HG02759 (cell line): Measurements from ENCODE around the gene TNS1.
"Not testable (repeated sequence)": the region's sequence is repeated elsewhere in the genome, so short reads cannot be mapped to it uniquely, and the experiment has no call there.

Source experiments
- ATAC-seq: cut with Tn5 transposase; IDR thresholded peaks from one replicate; pipeline ENCODE4 v1.9.1; 2021; ENCODE audit warnings: mild to moderate bottlenecking, moderate library complexity; ENCODE audit not compliant: unreplicated experiment

The TNS1 gene

GRCh38 chr2:217790681-217791392, 212.0 kb downstream of the TNS1 start:
- peak; percentile 14 for ATAC-seq

- ATAC-seq, result peak; percentile 48
These were observed 212.6 kb downstream of the TNS1 start for GRCh38 chr2:217790195-217790594.

DNA sequence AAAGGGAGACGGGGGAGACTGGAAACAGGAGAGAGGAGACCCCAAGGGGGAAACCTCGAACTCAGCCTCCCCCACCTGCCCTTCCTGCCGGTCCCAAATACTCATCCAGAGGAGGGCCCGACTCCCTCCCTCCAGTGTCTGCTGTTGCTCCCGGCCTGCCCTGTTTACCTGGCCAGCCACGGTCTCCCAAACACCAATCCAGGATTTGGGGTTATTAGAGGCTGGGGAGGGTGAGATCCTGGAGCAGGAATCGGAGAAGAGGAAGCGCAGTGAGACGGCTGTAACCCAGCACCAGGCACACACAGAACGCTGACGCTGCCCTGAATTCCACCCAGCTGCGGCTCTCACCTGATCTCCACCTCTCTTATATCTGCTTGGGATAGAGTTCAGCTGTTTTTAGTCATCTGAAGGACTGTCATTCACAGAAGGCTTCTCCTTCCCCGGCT, 213.0 kb downstream of the TNS1 start:
- ATAC-seq, result no peak

DNA sequence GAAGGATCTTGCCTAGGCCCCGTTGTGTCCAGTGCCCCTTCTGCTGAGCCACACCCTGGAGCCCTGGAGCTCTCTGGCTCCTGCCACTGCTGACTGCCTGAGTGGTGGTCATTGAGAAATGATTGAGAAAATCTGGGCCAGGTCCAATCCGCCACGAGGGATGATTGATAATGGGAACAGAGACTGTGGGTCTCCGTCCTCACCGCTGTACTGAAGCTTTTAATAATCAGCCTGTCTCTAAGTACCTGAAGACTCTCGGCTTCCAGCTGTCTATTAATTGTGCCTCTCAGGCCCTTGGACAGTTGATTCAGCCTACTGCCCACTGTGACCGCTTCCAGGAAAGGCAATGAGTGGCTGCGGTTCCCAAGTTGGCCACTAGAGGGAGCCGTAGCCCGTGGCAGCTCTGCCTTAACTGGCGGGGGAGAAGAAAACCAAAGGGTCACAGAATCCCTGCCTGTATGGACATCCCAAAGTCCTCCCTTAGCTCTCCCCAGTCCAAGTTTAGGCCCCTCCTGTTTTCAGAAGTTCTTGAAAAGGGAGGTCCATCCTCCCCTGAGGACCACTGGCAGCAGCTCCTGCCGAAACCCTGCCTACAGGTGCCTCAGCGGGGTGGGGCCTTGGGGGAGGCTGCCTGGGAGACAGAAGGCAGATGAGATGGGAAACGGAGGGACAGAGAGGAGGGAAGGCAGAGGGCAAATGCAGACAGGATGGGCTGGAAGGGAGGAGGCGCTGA, 213.6 kb downstream of the TNS1 start:
- ATAC-seq, result peak; percentile 55

GRCh38 chr2:217788669-217789002, 214.2 kb downstream of the TNS1 start:
- no peak for ATAC-seq

- ATAC-seq, result no peak
These were observed 215.5 kb downstream of the TNS1 start for GRCh38 chr2:217787160-217787877.

GRCh38 chr2:217786560-217786959, 216.2 kb downstream of the TNS1 start:
- ATAC-seq, result not testable (repeated sequence)

DNA sequence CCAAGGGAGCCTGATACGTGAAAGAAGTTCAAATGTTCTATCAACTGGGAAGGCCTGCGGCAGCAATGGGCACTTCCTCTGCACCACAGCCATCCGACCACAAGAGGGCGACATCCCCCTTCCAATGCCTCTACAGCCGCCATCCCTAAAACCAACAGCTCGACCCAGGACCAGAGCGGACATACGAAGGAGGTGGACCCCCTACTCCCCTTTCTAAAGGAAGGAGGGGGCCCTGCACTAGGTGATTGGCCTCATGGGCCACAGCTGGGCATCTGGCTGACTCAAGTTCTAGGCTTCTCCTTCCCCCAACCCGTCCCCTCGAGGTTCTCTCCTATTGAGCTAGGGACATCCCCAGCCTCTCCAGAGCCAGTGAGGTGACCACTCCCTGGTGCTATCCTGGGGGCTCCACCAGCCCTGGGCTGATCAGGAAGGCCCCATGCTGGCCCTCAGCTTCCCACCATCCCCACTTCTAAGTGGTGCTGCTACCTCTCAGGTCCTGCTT, 217.2 kb downstream of the TNS1 start:
- ATAC-seq, result peak; percentile 71

DNA sequence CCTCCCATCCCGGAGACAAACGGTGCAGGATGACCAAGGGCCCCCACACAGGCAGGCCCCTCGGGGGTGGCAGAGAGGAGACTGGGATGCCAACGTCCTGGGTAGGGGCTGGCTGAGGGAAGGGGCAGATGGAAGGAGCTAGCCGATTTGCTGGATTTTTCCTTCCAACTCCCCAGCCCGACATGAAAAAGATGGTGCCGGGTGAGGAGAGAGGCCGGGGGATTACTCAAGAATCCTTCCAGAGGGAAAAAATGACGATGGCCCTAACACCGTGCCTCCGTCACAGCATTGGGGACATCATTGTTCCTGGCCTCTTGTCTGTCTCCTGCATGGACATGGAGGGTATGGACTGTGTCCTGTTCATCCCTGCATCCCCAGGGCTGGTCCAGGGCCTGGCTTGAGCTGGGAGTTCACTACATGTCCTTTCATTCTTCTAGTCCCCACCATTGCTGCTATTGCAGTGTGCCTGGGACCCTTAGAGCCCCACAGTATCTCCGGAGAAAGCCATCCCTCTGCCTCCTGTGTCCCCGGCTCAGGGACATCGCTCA, 217.7 kb downstream of the TNS1 start:
- ATAC-seq, result no peak

- ATAC-seq, result no peak
These were observed 219.6 kb downstream of the TNS1 start for GRCh38 chr2:217783243-217783642.

- no peak for ATAC-seq
These were observed 224.9 kb downstream of the TNS1 start for GRCh38 chr2:217777906-217778305.

DNA sequence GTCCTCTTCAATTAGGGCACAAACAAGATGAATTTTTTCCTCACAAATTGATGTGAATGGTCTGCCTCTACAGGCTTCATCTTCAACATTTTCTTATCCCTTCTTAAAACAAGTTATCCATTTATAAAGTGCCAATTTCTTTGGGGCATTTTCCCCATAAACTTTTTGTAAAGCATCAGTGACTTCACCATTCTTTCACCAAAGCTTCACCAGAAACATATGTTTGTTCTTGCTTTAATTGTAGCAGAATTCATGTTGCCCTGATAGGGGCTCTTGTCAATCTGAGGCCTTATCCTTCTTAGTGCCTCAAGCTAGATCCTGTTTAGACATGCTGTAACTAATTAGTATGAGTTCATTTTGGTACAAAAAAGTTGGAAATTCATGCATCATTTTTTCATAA, 226.2 kb downstream of the TNS1 start:
- ATAC-seq, result no peak

DNA sequence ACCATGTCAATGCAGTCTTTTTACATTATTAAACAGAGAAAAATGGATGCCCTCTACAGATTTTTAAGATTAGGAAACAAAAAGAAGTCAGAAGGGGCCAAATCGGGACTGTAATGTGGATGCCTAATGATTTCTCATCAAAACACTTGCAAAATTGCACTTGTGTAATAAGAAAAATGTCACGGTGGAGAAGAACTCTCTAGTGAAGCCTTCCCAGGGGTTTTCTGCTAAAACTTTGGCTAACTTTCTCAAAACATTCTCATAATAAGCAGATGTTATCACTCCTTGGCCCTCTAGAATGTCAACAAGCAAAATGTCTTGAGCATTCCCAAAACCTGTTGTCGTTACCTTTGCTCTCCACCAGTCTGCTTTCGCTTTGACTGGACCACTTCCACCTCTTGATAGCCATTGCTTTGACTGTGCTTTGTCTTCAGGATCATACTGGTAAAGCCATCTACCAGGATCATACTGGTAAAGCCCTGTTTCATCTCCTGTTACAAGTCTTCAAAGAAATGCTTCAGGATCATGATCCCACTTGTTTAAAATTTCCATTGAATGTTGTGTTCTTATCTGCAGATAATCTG, 226.8 kb downstream of the TNS1 start:
- ATAC-seq, result no peak

GRCh38 chr2:217774232-217774631, 228.6 kb downstream of the TNS1 start:
- ATAC-seq, result no peak

GRCh38 chr2:217773539-217773938, 229.3 kb downstream of the TNS1 start:
- ATAC-seq, result no peak

GRCh38 chr2:217766356-217766755, 236.4 kb downstream of the TNS1 start:
- no peak for ATAC-seq

DNA sequence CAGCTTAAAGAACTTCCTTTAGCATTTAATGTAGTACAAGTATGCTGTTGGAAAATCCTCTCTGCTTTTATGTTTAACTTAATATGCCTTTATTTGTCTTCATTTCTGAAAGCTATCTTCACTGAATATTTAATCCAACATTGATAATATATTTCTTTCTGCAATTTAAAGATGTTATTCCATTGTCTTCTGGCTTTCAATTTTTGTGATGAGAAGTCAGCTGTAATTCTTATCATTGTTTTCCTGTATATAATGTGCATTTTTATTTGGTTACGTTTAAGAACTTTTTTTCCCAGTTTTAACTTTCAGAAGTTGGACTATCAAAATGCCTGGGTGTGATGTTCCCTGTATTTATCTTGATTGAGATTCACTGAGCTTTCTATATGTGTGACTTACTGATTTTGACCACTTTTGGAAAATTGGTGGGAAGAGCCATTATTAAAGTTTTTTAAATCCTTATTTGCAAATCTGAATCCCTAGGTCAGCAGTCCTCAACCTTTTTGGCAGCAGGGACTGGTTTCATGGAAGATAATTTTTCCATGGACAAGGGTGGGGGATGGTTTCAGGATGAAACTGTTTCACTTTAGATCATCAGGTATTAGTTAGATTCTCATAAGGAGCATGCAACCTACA, 241.0 kb downstream of the TNS1 start:
- no peak for ATAC-seq

DNA sequence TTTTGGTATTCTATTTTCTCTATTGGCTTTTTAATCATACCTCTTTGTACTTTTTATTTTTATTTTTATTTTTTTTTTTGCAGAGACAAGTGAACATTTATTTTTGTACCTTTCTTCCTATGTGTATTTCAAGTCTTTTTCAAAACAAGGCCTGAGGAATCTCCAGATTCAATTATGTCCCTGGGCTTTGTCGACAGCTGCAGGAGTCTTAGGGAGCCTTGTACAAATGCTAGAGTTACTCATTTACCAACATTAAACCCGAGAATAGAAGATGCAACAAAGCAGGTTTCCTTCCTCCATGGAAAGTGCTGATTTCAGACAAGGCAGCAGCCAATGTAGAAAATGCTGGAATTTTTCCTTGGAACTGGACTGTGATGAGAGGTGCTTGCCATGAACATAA, 242.8 kb downstream of the TNS1 start:
- no peak for ATAC-seq

DNA sequence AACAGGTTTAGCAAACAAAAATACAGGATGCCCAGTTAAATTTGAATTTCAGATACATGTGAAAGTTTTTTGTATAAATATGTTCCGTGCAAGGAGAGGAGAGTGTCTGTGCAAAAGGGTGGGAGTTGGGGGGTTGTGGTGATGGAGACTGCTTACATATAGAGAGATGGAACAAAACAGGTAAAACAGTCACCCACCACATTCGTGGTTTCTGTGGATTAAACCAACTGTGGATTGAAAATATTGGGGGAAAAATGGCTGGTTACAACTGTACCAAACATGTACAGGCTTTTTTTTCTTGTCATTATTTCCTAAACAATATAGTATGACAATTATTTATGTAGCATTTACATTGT, 245.7 kb downstream of the TNS1 start:
- ATAC-seq, result no peak

- peak; percentile 78 for ATAC-seq
These were observed 246.3 kb downstream of the TNS1 start for GRCh38 chr2:217756375-217757107.
